ENCODE results near the gene SLC2A3. TPM values are rescaled to one million over a fixed set of nuclear protein-coding genes. Genes with fewer than 3 reads are reported as not detected.
"Not testable (repeated sequence)": the region's sequence is repeated elsewhere in the genome, so short reads cannot be mapped to it uniquely, and the experiment has no call there.

Gene SLC2A3
- total and polyA plus RNA-seq, 2 experiments from 2014 or later, result 199 to 388 TPM

DNA sequence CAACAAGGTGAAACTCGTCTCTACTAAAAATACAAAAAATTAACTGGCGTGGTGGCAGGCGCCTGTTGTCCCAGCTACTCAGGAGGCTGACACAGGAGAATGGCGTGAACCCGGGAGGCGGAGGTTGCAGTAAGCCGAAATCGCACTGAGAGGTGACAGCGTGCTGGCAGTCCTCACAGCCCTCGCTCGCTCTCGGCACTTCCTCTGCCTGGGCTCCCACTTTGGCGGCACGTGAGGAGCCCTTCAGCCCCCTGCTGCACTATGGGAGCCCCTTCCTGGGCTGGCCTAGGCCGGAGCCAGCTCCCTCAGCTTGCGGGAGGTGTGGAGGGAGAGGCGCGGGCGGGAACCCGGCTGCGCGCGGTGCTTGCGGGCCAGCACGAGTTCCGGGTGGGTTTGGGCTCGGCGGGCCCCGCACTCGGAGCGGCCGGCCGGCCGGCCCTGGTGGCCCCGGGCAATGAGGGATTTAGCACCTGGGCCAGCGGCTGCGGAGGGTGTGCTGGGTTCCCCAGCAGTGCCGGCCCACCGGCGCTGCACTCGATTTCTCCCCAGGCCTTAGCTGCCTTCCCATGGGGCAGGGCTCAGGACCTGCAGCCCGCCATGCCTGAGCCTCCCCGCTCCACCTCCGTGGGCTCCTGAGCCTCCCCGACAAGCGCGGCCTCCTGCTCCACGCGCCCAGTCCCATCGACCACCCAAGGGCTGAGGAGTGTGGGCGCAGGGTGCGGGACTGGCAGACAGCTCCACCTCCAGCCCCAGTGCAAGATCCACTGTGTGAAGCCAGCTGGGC, 54.8 kb downstream of the SLC2A3 start:
- not testable (repeated sequence) for ATAC-seq, H3K4me3 ChIP-seq

GRCh38 chr12:7879246-7879645, 56.7 kb downstream of the SLC2A3 start:
- Mint-ChIP-seq H3K9me3 (no peaks in the 10 kb centered on the region; the same call in 2 of the 3 replicates), H3K27me3 (ENCODE audit: insufficient read depth, low read depth, poor library complexity) (peaks cover 10% of the 10 kb centered on the region)
- TF ChIP-seq CTCF (conservative IDR thresholded peaks at IDR 0.05; ENCODE audit: low read depth in 2 of 2), result no peak
- no peak for TF ChIP-seq POLR2AphosphoS5 (IDR thresholded peaks at IDR 0.05; ENCODE audit: low read depth)
- TF ChIP-seq CREB1 (CRISPR knock-in tag; IDR thresholded peaks at IDR 0.05; ENCODE audit: low read depth), result no peak
- TF ChIP-seq, protein P1, sequence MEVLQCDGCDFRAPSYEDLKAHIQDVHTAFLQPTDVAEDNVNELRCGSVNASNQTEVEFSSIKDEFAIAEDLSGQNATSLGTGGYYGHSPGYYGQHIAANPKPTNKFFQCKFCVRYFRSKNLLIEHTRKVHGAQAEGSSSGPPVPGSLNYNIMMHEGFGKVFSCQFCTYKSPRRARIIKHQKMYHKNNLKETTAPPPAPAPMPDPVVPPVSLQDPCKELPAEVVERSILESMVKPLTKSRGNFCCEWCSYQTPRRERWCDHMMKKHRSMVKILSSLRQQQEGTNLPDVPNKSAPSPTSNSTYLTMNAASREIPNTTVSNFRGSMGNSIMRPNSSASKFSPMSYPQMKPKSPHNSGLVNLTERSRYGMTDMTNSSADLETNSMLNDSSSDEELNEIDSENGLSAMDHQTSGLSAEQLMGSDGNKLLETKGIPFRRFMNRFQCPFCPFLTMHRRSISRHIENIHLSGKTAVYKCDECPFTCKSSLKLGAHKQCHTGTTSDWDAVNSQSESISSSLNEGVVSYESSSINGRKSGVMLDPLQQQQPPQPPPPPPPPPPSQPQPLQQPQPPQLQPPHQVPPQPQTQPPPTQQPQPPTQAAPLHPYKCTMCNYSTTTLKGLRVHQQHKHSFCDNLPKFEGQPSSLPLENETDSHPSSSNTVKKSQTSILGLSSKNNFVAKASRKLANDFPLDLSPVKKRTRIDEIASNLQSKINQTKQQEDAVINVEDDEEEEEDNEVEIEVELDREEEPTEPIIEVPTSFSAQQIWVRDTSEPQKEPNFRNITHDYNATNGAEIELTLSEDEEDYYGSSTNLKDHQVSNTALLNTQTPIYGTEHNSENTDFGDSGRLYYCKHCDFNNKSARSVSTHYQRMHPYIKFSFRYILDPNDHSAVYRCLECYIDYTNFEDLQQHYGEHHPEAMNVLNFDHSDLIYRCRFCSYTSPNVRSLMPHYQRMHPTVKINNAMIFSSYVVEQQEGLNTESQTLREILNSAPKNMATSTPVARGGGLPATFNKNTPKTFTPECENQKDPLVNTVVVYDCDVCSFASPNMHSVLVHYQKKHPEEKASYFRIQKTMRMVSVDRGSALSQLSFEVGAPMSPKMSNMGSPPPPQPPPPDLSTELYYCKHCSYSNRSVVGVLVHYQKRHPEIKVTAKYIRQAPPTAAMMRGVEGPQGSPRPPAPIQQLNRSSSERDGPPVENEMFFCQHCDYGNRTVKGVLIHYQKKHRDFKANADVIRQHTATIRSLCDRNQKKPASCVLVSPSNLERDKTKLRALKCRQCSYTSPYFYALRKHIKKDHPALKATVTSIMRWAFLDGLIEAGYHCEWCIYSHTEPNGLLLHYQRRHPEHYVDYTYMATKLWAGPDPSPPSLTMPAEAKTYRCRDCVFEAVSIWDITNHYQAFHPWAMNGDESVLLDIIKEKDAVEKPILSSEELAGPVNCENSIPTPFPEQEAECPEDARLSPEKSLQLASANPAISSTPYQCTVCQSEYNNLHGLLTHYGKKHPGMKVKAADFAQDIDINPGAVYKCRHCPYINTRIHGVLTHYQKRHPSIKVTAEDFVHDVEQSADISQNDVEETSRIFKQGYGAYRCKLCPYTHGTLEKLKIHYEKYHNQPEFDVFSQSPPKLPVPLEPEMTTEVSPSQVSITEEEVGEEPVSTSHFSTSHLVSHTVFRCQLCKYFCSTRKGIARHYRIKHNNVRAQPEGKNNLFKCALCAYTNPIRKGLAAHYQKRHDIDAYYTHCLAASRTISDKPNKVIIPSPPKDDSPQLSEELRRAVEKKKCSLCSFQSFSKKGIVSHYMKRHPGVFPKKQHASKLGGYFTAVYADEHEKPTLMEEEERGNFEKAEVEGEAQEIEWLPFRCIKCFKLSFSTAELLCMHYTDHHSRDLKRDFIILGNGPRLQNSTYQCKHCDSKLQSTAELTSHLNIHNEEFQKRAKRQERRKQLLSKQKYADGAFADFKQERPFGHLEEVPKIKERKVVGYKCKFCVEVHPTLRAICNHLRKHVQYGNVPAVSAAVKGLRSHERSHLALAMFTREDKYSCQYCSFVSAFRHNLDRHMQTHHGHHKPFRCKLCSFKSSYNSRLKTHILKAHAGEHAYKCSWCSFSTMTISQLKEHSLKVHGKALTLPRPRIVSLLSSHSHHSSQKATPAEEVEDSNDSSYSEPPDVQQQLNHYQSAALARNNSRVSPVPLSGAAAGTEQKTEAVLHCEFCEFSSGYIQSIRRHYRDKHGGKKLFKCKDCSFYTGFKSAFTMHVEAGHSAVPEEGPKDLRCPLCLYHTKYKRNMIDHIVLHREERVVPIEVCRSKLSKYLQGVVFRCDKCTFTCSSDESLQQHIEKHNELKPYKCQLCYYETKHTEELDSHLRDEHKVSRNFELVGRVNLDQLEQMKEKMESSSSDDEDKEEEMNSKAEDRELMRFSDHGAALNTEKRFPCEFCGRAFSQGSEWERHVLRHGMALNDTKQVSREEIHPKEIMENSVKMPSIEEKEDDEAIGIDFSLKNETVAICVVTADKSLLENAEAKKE (CRISPR knock-in tag; IDR thresholded peaks at IDR 0.05), result no peak
- no peak for TF ChIP-seq ZNF331 (CRISPR knock-in tag; IDR thresholded peaks at IDR 0.05; ENCODE audit: low read depth)
- TF ChIP-seq, protein P2, sequence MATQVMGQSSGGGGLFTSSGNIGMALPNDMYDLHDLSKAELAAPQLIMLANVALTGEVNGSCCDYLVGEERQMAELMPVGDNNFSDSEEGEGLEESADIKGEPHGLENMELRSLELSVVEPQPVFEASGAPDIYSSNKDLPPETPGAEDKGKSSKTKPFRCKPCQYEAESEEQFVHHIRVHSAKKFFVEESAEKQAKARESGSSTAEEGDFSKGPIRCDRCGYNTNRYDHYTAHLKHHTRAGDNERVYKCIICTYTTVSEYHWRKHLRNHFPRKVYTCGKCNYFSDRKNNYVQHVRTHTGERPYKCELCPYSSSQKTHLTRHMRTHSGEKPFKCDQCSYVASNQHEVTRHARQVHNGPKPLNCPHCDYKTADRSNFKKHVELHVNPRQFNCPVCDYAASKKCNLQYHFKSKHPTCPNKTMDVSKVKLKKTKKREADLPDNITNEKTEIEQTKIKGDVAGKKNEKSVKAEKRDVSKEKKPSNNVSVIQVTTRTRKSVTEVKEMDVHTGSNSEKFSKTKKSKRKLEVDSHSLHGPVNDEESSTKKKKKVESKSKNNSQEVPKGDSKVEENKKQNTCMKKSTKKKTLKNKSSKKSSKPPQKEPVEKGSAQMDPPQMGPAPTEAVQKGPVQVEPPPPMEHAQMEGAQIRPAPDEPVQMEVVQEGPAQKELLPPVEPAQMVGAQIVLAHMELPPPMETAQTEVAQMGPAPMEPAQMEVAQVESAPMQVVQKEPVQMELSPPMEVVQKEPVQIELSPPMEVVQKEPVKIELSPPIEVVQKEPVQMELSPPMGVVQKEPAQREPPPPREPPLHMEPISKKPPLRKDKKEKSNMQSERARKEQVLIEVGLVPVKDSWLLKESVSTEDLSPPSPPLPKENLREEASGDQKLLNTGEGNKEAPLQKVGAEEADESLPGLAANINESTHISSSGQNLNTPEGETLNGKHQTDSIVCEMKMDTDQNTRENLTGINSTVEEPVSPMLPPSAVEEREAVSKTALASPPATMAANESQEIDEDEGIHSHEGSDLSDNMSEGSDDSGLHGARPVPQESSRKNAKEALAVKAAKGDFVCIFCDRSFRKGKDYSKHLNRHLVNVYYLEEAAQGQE (IDR thresholded peaks at IDR 0.05; ENCODE audit: unreplicated experiment), result no peak
- no peak for TF ChIP-seq STAT1 (IDR thresholded peaks at IDR 0.05; ENCODE audit: unreplicated experiment)
- TF ChIP-seq NANOG (IDR thresholded peaks at IDR 0.05; ENCODE audit: borderline replicate concordance), result no peak

More for the DNA sequence above, 54.8 kb downstream of the SLC2A3 start:
- not testable (repeated sequence) for H3K27me3 Mint-ChIP-seq (ENCODE audit: insufficient read depth, low read depth, poor library complexity); H4K20me1 ChIP-seq (replicated peaks; ENCODE audit: insufficient read depth); H3F3A ChIP-seq (replicated peaks; ENCODE audit: low read depth); H3K4me3 Mint-ChIP-seq; H3K9me2 ChIP-seq (ENCODE audit: insufficient read depth); H3K27me3 ChIP-seq (ENCODE audit: insufficient read depth); DNase-seq (ENCODE audit: low spot score); H3K27ac ChIP-seq (ENCODE audit: low read depth); H3K27ac Mint-ChIP-seq; H3K4me1 ChIP-seq (ENCODE audit: insufficient read depth); H3K36me3 Mint-ChIP-seq (ENCODE audit: low read depth); H3K4me2 ChIP-seq; H2AFZ ChIP-seq; H3K79me2 ChIP-seq (replicated peaks; ENCODE audit: insufficient read depth); H3K36me3 ChIP-seq (ENCODE audit: insufficient read depth); H3K4me1 Mint-ChIP-seq; H3K9me3 Mint-ChIP-seq

More at GRCh38 chr12:7879246-7879645, 56.7 kb downstream of the SLC2A3 start:
- no peaks in the 10 kb centered on the region for H3K36me3 ChIP-seq (ENCODE audit: insufficient read depth)
- no peak overlapping the region for H3K4me3 ChIP-seq
- 0 out of 2 replicates have a peak, but pooled peaks cover under 1% of the 10 kb centered on the region for H3F3A ChIP-seq (replicated peaks; ENCODE audit: low read depth)
- DNase-seq (ENCODE audit: low spot score) (no peak), ATAC-seq (no peak)
- Mint-ChIP-seq H3K36me3 (ENCODE audit: low read depth) (peaks cover 6% of the 10 kb centered on the region), H3K27ac (no peak overlapping the region), H3K4me3 (no peak overlapping the region), H3K4me1 (peaks cover 3% of the 10 kb centered on the region; the same call in 2 of the 3 replicates)
- no peaks in the 10 kb centered on the region; the same call in 1 of the 2 replicates for H3K4me1 ChIP-seq (ENCODE audit: insufficient read depth)
- no peak overlapping the region for H2AFZ ChIP-seq
- H3K79me2 ChIP-seq (replicated peaks; ENCODE audit: insufficient read depth), result no peaks in the 10 kb centered on the region
- H3K27ac ChIP-seq (ENCODE audit: low read depth), result no peak overlapping the region
- no peak overlapping the region for H3K4me2 ChIP-seq
- H3K9me2 ChIP-seq (ENCODE audit: insufficient read depth), result no peaks in the 10 kb centered on the region
- no peaks in the 10 kb centered on the region for H4K20me1 ChIP-seq (replicated peaks; ENCODE audit: insufficient read depth)
- no peaks in the 10 kb centered on the region for H3K27me3 ChIP-seq (ENCODE audit: insufficient read depth)
